HUES48 (cell line): ENCODE results near the gene CEP350.

Experiments used
- H3K27ac ChIP-seq: one replicate; pipeline ENCODE4 v1.7.0; 2013; ENCODE audit warnings: low read depth, low read length, inconsistent platforms
- H3K27me3 ChIP-seq: 2 replicates; pipeline ENCODE4 v1.6.1; 2013; ENCODE audit warnings: mild to moderate bottlenecking, low read length; ENCODE audit not compliant: control insufficient read depth, insufficient read depth
- H3K36me3 ChIP-seq: 2 replicates; pipeline ENCODE4 v1.6.1; 2013; ENCODE audit warnings: low read length; ENCODE audit not compliant: control insufficient read depth, insufficient read depth
- H3K4me1 ChIP-seq: 2 replicates; pipeline ENCODE4 v1.6.1; 2013; ENCODE audit warnings: mild to moderate bottlenecking, low read length; ENCODE audit not compliant: control insufficient read depth, insufficient read depth
- H3K4me3 ChIP-seq: 2 replicates; pipeline ENCODE4 v1.5.1; 2013; ENCODE audit warnings: mild to moderate bottlenecking, low read depth, low read length
- H3K9ac ChIP-seq: 2 replicates; pipeline ENCODE4 v1.6.1; 2013; ENCODE audit warnings: mild to moderate bottlenecking, low read depth, low read length, moderate library complexity
- H3K9me3 ChIP-seq: 2 replicates; pipeline ENCODE4 v1.6.1; 2013; ENCODE audit warnings: low read length; ENCODE audit not compliant: control insufficient read depth, insufficient read depth

Gene CEP350

DNA sequence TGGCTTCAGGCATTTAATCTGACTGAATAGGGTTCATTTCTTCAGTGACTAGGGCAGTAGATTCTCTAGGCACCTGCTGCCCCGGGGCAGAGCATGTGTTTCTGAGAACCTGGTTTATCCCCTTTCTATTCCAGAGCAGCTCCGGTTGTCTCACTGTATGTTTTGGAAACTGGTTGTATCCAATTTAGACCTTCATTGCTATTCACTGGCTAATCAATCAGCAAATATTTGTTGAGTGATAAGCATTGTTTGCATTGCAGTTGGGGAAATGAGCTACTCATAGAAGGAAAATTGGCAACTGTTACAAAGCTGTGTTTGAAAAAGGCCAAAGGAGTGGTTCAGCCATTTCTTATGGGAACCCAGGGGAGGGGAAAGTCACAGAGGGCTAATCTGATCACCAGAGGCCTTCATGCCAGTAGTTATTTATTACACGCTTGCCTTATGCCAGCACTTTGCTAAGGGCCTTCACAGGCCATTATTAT lies 203.0 kb downstream of the CEP350 start:
- Histone ChIP-seq H3K9ac (no peak overlapping the region), H3K4me1 (peaks cover 30% of the 10 kb centered on the region), H3K27ac (no peak overlapping the region), H3K36me3 (no peaks in the 10 kb centered on the region), H3K4me3 (no peak overlapping the region), H3K9me3 (no peaks in the 10 kb centered on the region), H3K27me3 (peaks cover 19% of the 10 kb centered on the region)

DNA sequence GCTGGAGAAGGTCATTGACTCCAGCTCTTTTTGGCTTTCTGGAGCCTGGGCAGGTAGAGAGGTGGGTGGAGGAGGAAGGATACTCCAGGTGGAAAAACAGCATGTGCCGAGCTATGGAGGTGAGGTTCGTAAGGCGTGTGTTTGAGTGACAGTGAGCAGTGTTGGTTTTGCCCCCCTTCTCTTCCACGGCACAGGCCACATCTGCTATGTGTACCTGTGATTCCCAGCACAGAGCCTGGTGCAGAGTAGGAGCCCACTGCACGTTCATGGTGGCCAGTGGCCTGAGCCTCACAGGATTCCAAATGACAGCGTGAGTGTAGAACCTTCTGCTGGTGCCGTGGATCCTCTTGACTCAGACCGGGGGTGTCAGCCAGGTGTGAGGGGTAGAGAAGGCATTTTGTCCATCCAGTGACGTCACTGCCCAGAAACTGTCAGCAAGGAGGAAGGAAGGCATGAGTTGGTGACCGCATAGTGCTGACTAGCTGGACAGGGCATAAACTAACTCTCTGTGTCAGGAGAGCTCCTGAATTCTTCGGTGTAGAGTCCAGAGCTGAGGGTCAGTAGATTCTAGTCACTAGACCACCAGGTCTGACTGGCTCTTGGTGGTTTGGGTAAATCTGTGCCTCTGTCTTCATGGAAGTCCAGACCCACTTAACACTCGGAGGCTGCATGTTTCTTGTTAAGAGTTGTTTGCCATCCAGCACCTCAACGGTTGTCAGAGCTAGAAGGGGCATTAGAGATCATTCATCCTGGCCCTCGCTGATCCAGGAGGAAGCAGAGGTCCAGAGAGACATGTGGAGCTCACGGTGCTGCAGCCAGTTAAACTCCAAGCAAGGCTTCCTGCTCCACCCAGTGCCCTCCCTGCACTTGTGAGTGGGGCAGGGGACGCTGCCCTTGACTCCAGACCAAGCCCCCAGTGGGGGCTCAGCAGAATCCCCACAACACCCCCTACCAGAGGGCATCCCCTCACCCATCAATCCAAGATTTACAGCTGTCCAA lies 203.8 kb downstream of the CEP350 start:
- Histone ChIP-seq H3K4me1 (peaks cover 30% of the 10 kb centered on the region), H3K4me3 (no peak overlapping the region), H3K27ac (no peak overlapping the region), H3K36me3 (no peaks in the 10 kb centered on the region), H3K9me3 (no peaks in the 10 kb centered on the region), H3K9ac (no peak overlapping the region), H3K27me3 (peaks cover 13% of the 10 kb centered on the region)

DNA sequence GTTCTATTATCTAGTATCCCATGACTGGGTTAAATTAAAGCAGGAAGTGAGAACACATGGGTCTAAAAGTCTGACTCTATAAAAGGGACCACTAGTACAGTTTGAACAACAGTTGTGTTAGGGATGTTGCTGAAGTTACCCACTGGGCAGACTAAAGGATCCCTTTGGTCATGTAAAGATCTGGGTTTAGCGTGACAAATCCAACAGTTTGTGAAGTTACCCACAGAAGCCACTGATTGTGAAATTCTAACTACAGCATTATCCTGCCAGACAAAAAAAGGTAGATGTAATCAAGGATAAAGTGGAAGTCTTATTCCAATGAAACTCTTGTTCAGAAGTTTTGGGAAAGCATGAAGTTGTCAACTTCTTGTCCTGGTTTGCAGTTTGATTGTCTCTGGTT lies 205.7 kb downstream of the CEP350 start:
- Histone ChIP-seq H3K4me1 (peaks cover 30% of the 10 kb centered on the region), H3K9me3 (no peaks in the 10 kb centered on the region), H3K4me3 (0 out of 2 replicates have a peak overlapping the region, but pooled peaks have one; percentile 10), H3K9ac (no peak overlapping the region), H3K27ac (no peak overlapping the region), H3K36me3 (no peaks in the 10 kb centered on the region), H3K27me3 (peaks cover 5% of the 10 kb centered on the region)

GRCh38 chr1:180163041-180163440 lies 208.4 kb downstream of the CEP350 start:
- no peak overlapping the region for H3K9ac ChIP-seq
- no peaks in the 10 kb centered on the region for H3K9me3 ChIP-seq
- H3K36me3 ChIP-seq = no peaks in the 10 kb centered on the region
- H3K27ac ChIP-seq = no peak overlapping the region
- no peaks in the 10 kb centered on the region for H3K27me3 ChIP-seq
- peaks cover 35% of the 10 kb centered on the region for H3K4me1 ChIP-seq
- no peak overlapping the region for H3K4me3 ChIP-seq
